NCI-H2171 (cell line): ENCODE data around the gene CTXND1.

ENCODE experiments used
- DNase-seq: peaks from one replicate; lab custom pipeline; 2025; lab: John Stamatoyannopoulos, UW

Gene CTXND1

DNA sequence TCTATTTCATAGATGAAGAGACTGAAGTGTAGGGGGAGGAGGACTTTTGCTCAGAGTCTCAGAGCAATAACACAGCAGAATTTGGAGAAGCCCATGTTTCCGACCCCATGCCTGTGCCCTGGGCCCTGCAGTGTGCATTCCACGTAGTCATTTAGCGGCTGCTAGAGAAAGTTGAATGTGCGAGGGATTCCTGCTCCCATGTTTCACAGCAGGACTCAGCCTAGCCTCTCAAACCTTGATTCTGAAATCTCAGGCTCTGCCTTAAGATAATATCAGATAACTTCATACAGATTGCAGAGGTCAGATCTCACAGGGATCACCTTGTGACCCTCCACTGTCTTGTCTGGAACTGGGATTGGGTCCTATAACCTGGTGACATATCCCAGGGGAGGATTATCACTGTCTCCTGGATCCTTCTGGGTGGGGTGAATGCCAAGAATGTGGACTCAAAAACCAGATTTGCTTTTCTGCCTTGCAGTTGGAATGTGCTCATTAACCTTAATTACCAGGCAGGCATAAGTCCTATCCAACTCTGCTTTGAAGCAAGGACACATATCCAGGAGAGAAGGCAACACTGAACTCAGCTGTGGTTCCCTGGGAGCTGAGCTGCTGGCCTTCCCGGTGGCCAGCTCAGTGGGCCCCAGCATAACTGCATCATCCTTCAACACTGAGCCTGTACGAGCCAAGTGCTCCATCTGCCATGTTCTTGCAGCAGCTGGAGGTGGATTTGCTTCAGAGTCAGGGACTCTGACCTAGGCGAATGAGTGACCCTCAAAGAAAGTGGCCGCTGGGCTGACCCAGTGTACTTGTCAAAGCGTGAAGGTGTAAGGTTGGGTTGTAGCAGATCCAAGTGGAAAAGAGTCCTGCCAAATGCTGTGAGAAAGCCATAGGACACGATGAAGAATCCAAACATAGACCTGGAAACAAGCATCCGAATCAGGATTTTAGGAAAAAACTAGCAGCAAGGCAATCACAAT, 43.0 kb downstream of the CTXND1 start:
- DNase-seq: no peak

DNA sequence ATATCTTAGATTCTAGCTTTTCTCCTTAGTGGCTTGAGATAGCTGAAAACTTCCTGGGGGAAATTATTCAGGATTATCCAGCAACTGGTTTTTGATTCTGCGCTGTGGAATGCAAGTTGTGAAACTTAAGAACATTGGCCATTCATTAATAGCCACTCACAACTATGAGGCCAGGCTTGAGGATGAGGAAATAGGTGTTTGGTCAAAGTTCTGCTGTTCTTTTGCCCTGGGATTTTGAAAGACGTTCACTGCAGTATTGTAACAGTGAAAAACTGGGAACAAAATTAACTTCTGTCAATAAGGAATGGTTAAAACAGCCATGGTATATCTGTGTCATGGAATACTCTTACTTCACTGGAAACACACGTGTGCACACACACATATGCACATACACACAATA, 44.1 kb downstream of the CTXND1 start:
- no peak for DNase-seq

DNA sequence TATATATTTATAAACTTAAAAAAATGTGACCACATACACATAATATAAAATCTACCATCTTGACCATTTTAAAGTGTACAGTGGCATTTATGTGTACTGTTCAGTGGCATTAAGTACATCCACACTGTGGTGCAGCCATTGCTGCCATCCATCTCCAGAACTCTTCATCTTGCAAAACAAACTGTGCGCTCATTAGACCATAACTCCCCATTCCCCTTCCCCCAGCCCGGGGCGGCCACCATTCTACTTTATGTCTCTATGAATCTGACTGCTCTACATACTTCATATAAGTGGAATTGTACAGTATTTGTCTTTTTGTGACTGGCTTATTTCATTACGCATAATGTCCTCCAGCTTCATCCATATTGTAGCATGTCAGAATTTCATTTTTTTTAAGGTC, 47.8 kb downstream of the CTXND1 start:
- no peak for DNase-seq

DNA sequence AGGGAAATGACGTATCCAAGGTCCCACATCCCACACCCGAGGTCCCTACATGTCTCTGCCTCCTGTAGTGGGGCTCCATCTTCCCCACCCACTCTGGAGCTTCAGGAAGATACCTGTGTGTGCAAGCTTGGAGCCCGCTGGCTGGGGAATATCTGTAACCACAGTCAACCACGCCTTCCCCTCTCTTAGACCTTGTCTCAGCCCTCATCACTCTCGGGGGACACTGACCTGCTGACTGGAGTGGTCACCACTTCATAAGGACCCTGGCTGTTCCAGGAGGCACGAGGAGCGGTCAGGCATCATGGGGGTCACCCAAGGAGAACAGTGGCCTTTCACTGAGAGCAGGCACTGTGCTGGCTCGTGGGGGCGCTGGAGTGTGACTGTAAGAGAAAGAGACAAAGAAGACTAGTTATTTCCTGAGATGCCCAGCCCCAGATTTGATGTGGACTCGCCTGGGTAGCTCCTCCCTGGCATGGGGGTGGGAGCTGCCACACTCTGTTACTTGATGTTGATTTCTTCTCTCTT, 48.6 kb downstream of the CTXND1 start:
- no peak for DNase-seq

DNA sequence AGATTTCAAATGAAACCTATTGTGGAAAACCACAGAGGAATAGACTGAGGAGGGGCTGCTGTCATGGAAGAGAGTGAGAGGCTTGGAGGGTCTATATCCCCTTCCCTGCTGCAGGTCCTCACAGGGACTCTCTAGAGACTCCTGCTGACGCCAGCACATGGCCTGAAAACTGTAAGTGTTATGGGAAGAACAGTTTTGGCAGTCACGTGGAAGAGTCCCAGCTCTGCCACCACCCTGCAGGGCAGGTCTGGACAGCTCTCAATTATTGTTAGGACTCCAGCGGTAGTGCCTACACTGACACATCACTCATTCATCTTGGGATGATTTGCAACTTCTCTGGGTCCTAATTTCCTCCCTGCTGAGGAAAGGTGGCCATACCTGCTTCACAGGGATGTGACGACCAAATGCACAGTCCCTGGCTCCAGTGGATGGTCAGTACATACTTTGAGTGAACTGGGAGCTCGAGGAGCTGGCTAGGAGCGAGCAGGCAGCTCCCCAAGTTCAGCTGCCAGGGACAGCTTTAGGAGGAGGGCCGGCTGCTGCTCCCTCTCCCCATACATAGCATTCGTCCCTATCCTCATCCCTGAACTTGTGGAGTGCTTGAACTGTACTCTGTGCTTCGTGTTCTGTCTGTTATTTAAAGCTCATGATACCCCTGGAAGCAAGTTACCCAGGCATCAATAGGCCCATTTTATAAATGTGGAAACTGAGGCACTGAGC, 49.2 kb downstream of the CTXND1 start:
- DNase-seq: no peak

DNA sequence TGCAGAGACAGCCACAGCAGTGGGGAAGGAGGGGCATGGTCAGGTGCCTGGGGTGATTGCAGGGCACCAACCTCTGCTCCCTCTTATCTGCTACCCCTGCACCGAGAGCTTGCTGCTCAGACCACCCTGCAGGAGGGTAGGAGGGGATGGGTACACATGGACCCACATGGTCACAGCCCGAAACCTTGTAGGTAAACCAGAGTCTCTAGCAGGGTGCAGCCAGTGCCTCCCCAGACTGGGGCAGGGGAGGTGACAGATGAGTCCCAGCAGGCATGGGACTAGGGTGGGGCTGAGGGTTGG, 50.0 kb downstream of the CTXND1 start:
- DNase-seq: no peak

DNA sequence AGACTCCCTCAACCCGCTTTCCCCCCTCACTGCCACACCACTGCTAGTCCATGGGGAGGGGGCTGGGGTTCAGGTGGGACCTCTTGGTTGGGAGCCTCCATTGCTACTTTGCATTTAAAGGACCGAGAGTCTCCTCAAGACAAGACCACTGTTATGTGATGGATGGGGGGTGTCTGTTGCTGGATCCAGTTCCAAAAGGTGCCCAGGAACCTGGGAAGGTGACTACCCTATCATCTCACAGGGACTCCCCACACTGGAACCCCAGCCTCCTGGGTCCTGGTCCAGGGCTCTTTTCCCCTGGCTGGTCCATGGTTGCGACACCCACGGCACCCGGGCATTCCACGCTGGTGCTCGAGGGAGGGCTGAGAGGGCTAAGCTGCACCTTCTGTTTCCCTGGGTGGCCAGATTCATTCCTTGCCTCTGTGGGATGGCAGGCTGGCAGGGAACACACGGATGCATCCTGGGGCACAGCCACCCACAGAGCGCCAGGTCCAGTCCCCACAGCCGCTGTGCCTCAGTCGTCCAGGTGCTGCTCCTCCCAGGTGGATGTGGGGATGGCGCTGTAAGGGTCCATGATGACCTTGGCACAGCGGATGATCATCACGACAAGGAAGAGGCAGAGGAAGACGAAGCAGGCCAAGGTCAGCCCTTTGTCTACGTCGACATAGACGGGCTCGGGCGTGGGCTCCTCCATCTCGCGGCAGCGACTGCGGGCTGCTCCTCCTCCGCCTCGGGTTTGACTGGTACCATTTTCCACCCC, 50.6 kb downstream of the CTXND1 start:
- no peak for DNase-seq

DNA sequence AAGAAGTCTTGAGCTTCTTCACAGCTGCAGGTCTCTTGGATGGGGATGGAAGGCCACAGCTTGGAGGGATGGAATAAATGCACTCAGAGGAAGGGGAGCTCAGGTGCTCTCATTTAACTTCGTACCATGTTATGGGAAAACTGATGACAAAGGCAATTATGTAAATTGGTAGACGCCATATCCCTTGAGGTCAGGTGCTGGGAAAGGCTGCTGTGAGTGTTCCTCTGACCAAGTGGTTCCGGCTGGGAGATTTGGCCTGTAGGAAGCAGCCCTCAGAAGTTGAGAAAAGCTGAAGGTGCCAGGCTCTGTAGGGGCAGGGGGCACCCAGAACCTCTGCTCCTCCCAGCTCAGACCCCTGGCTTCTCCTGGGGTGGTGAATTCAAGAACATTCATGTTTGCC, 52.1 kb downstream of the CTXND1 start:
- no peak for DNase-seq

DNA sequence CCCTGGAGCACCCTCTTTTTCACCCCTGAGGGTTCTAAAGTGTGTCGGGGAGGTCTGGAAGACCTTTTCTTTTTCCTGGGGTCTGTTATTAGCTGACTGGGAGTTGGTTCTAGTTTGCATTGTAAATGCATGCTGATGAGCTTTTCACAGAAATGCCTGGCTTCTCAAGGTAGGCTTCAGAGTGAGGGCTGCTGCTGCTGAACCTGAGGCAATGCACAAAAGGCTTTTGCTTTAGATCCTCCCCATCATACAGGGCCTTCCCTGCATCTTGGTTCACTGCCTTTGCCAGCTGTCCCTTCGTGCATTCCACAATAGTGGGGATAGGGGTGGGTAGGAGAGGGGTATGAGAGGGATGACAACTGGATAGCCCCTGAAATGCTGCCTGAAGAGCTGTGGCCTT, 52.6 kb downstream of the CTXND1 start:
- DNase-seq: no peak

DNA sequence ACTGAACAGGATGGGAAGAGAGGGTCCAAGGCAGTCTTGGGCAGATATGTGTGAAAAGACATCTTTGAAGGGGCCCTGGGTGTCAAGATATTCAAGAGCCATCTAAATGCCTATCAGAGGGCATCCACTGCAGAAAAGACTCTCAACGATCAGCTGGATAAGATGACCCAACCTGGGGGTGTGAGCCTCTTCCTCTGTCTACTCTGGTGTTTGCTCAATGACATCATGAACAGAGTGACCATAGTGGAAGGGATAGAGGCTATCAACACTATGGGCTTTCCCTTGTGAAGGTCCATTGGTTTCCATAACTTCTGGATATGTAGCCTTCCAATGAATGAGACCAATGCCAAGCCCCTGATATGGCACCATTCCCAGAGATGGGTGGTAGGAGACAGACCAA, 57.1 kb downstream of the CTXND1 start:
- DNase-seq: no peak

DNA sequence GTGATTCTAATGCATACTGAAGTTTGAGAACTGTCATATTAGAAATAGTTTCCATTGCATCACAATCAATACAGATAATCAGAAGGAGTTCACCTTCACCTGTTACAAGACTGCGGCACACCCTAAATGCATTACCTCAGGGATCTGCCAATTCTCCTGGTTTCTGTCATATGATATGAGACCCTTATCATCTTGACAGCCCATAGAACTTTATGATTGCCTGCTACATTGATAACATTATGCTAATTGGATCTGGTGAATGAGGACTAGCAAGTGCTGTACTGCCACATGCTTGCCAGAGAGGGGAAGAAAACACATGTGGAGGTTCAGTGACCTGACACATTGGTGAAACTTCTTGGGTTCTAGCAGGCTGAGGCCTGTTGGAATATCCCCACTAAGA, 57.8 kb downstream of the CTXND1 start:
- no peak for DNase-seq

DNA sequence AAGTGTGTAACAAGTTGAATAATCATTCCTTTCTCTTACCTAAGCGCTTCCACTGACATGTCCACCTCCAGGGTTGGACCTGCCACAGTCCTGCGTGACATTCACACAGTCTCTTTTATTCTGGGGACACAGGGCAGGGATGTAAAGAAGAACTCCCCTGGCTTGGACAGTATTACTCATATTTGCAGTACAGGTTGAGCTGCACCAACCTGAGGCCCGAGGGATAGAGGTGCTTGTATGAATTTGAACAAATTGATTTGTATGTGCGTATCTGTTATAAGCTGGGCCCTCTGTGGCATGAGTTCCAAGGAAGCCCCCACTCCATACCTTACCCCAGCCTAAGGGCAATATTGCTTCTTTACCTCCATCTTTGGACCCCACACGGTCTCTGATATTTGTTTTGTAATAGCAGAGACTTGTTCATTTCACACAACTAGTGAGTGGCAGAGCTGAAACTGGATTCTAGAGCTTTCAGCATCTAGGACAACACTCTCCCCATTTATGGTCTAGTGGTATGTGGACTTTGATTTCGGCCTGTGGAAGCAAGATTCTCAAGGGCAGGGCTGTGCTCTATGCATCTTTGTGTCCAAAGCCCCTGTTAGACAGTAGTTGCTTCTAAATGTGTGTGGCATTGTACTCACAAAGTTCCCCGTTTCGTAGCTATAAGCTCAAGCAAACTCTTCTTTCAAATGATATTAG, 60.0 kb downstream of the CTXND1 start:
- no peak for DNase-seq

DNA sequence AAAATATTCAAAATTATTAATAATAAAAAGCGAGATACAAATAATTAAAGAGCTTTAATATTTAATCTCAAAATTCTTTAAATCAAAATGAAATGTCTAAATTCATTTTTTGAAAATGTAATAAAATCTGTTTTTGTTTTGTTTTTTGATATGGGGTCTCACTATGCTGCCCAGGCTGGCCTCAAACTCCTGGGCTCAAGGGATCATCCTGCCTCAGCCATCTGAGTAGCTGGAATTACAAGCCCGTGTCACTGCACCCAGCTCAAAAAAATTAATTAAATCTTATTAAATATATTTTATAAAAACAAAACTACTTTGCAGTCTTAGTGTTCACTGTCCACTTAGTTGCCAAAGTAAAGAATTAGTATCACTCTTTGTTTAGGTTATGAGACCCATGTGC, 60.8 kb downstream of the CTXND1 start:
- DNase-seq: no peak

DNA sequence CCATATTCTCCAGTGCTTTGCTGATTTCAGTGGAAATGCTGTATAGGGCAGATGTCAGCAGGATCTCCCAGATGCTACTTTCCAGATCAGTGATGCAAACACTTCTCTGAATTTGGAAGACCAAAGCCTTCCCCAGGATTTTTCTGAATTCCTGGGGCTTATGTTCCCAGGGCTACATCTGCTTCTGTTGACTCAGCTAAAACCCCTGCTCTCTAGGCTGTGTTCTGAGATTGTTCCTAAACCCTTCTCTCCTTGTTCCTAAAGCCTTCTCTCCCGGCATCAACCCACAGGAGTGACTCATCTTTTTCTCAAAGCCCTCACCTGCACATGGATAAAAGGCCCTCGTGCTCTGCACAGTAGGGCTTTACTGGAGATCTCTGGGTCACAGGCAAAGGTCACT, 63.8 kb downstream of the CTXND1 start:
- peak; percentile 47 for DNase-seq

DNA sequence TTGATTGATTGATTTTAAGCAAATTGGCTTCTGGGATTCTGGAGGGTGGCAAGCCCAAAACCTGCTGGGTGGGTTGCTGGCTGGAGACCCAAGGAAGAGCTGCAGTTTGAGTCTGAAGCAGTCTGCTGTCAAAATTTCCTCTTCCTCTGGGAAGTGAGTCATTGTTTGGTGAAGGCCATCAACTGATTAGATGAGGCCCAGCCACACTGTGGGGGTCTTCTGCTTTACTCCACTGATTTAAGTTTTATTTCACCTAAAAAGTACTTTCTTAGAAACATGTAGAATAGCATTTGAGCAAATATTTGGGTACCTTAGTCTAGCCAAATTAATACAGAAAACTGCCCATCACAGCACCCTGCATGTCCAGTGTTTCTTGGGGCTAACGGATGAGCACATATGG, 65.4 kb downstream of the CTXND1 start:
- DNase-seq: no peak

DNA sequence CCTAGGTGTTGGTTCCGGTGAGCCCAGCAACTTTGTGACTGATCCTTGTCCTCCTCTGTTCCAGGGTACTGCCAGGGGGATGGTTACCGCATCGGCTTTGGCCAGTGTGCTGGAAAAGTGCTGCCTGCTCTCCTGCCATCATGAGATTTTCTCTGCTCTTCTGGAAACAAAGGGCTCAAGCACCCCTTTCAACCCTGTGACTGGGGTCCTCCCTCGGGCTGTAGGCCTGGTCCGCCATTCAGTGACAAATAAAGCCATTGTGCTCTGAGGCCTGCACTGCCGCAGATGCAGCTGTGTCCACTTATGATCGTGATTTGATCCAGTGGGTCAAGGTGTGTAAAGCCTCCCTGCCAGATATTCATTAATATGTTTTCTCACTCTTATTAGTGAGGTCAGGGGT, 65.9 kb downstream of the CTXND1 start:
- DNase-seq: no peak

DNA sequence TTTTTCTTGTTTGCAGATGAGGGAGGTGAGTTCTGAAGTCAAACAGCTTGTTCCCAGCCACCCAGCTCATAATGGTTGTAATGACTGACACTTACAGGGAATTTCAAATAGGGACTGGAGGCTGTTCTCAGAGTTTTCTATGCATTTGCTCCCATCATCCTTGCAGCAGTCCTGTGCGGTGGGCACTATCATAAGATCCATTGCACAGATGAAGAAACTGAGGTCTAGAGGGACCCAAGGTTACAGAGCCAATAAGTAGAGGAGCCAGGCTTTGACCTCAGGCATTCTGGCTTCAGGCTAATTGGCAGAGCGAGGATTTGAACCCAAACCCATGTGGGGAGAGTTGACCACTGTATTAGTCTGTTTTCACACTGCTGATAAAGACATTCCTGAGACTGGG, 66.9 kb downstream of the CTXND1 start:
- no peak for DNase-seq

DNA sequence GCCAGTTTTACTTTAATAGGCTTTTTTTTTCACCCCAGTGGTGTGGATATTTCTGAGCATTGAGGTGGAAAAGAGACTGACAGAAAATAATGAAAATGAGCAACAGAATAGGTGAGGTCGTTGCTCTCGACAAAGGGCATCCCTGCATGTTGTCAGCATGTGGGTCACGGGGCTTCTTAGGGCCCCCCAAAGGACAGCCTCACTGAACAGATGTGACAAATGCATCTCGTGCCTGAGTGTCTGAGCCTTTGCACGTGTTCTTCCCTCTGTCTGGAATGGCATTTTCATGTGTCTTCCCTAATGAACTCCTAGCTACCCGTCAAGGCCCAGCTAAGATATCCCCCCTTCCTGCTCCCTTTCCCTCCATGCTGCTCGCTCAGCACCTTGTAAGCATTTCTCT, 67.5 kb downstream of the CTXND1 start:
- no peak for DNase-seq

DNA sequence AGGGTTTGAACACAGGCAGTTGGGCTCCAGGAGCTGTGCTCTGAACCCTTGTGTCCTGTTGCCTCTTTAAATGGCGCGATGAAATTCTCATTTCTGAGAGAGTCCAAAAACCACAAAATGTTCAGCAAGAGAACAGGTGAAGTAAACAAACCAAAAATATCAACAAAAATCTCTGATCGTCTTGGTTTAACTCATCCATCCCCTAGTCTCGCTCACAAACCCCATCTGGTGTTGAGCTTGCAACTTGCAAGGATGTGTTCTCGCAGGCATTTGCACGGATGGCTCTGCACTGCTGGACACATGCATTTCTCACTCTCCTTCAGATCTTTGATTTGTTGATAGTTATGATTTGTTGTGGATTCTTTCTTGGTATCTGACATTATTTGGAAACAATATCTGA, 68.1 kb downstream of the CTXND1 start:
- no peak for DNase-seq

DNA sequence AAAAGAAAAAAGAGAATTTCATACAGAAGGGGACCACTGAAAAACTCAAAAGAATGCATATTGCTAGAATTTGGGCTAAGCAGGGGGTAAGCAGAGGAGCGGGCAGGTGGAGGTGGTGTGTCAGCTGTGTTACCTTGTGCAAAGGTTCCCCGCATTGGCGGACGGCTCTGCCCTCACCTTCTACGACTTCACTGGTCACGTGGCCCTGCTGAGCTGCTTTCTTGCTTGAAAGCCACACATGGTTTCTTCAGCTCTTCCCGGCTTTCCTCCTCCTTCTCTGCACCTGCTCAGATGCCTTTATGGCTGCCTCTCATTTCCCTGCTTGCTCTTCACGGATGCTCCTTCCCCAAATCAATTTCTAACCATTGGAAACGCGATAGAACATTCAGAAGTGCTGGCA, 68.7 kb downstream of the CTXND1 start:
- no peak for DNase-seq

DNA sequence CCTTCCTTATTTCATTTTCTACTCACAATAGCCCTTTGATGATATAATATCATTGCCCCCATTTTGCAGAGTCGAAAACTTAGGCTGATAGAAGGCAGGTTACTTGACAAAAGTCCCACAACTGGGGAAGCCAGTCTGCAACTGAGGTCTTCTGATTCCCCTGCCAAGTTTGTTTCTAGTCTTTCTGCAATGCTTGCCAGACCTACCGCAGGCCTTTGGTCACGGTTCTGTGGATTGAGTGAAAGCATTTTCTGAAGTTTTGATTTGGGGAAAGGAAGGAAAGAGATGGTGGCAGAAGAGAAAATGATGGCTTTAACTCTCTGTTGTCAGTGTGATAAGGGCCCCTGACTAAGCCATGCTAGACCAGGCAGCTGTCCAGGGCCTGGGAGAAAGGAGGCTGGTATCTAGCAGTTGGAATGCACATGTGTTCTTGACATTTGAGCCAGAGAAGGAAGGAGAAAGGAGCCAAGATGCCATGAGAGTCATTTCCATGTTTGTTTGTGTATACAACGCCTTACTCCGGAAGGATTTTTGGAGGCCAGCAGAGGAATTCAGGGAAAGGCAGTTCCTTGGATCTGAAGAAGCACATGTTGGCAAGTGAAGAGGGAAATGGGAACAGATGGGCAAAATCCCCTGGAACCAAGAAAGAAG, 69.3 kb downstream of the CTXND1 start:
- DNase-seq: no peak

DNA sequence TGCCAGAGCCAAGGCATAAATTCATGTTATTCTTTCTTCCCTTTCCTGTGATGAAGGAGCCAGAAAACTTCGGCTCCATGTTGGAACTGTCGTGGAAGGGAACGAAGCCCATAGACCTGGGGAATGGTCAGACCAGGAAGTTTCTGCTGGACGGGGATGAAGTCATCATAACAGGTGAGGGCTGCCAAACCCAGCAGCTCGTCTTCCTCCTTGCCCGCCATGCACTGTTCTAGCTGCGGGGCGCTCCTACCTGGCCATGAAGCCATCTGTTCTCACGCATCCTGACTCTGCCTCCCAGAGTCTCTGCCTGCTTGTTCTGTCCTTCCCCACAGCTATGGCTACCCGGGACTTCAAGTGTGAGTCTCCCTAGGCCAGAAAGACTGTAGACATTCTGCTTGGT, 71.0 kb downstream of the CTXND1 start:
- no peak for DNase-seq
